Activated CD8-positive, alpha-beta memory T cell treated with anti-CD3 and anti-CD28 coated beads, Interleukin-2, amount 50 U/mL, for 1 hour (primary cell): ENCODE data around the gene REXO5.
"Not testable (repeated sequence)": the region's sequence is repeated elsewhere in the genome, so short reads cannot be mapped to it uniquely, and the experiment has no call there.

Source experiments
- DNase-seq: peaks from one replicate; pipeline ENCODE4 v3.0.0-alpha.2; 2020; ENCODE audit errors: extremely low read depth

Gene REXO5, protein sequence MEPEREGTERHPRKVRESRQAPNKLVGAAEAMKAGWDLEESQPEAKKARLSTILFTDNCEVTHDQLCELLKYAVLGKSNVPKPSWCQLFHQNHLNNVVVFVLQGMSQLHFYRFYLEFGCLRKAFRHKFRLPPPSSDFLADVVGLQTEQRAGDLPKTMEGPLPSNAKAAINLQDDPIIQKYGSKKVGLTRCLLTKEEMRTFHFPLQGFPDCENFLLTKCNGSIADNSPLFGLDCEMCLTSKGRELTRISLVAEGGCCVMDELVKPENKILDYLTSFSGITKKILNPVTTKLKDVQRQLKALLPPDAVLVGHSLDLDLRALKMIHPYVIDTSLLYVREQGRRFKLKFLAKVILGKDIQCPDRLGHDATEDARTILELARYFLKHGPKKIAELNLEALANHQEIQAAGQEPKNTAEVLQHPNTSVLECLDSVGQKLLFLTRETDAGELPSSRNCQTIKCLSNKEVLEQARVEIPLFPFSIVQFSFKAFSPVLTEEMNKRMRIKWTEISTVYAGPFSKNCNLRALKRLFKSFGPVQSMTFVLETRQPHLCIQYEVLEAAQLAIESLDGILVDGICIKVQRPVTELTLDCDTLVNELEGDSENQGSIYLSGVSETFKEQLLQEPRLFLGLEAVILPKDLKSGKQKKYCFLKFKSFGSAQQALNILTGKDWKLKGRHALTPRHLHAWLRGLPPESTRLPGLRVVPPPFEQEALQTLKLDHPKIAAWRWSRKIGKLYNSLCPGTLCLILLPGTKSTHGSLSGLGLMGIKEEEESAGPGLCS

DNA sequence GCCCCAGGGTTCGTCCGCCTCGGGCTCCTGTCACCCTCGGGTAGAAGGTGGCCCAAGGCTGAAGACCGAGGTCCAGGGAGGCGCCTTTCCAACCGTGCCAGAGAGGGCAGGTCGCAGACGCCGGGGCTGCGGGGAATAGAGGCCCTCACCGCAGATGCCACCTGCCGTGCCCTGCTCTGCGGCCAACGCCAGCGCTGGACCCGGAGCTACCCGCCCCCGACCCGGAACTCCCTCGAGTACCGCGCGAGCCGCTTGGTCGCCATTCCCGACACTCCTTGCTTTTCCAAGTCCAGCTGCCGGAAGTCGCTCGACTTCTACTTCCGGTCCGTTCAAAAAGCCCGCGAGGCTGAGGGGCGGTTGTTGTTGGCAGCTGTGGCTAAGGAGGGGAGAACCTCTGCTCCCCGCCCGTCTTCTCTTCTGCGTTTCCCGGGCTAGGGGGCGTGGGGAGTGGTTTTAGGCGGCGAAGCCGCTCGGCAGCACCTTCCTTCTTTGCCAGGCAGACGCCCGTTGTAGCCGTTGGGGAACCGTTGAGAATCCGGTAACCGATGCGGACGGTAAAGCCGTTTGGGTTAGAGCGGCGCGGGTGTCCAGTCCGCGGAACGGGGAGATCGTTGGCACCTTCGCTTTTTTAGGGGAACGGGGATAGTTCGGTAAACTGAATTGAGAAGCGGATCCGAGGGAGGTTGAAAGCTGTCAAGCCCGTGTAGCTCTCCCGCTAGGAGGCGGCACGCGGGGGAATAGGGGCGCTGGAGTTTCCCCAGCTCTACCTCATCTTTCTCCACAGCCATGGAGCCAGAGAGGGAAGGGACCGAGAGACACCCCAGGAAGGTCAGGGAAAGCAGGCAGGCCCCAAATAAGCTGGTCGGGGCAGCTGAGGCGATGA lies at the start of gene REXO5, which contains the start of gene ERI2:
TSS of gene REXO5 (plus strand) at position 360 of the 883 bp plus-strand sequence. CDS start at position 787, 427 bp downstream.
TSS of gene ERI2 (minus strand) at position 305 of the 883 bp plus-strand sequence. CDS start at position 263, 42 bp downstream.
- DNase-seq, result peak; percentile 35

DNA sequence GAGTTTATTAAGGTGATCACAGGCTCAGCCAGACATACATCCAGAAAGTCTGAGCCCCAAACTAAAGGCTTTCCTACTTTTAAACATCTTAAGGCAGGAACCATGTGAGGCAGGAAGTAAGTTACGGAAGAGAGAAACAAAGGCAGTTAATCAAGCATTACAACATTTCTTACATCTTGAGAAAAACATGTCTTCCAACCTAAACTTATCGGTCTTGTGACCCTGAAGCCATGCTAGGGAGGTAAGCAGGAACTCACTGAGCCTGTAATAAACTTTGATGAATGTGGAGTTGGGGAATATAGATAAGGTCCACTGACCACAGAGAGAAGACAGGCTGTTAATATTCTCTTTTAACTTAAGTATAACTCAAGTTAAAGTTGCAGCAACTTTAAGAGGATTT lies 46.0 kb upstream of the REXO5 start:
- no peak for DNase-seq

- no peak for DNase-seq
These were observed 45.2 kb upstream of the REXO5 start for GRCh38 chr16:20761175-20761574.

DNA sequence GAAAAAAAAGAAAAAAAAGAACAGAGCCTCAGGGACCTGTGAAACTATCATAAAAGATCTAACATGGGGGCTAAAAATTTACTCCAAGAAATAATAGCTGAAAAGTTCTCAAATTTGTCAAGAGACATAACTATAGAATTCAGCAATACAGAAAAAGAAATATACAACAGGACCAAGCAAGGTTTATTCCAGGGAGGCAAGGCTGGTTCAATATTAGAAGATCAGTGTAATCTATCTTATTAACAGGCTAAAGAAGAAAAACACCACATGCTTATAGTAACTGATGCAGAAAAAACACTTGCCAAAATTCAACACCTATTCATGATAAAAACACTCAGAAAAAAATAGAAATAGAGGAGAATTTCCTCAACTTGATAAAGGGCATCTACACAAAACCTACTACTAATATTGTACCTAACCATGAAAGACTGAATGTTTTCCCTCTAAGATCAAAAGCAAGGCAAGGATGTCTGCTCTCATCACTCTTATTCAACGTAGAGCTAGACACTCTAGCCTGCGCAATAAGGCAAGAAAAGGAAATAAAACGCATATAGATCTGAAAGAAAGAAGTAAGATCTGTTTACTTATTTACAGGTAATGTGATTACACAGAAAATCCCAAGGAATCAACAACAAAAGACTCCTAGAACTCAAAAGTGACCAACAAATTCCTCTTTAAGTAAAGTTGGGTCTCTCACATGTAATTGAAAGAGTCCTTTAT lies 43.8 kb upstream of the REXO5 start:
- DNase-seq, result no peak

DNA sequence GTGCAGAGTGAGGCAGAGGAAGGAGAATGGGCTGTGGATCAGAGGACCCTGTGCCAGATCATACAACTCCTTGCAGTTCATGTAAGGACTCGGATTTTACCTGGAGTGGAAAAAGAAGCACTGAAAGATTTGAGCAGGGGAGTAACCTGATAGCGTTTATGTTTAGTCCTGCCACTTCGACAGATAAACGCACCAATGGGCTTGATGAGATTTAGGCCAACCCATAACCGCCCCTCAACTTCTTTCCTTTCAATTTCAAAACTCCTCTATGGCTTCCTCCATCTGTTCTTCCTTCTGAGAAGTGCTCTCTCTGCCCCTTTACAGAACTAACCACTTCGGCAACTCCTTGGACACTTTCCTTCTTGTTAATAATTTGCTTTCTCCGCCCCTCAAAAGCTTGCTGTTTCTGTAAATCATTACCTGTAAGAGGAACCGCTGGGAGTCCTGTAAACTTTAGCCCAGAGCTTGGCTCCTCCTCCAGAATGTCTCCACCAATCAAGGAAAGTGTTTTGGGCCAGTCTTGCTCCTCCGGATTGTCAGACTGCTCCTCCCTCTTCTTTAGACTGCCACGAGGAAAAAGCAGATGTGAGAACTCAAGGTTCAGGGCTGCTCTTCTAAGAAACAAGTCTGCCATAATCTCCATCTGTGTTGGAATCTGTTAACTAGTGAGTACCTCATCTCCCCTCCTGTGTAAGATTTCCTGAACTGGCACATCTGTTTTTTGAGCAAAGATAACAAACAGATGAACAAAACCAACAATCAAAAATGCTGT lies 42.7 kb upstream of the REXO5 start, which contains the start of gene ACSM3:
TSS of gene ACSM3 (plus strand) at position 554 of the 772 bp plus-strand sequence. CDS start 6,021 bp downstream, outside the sequence.
- DNase-seq, result peak; percentile 11

- not testable (repeated sequence) for DNase-seq
These were observed 41.9 kb upstream of the REXO5 start for GRCh38 chr16:20764448-20764847.

DNA sequence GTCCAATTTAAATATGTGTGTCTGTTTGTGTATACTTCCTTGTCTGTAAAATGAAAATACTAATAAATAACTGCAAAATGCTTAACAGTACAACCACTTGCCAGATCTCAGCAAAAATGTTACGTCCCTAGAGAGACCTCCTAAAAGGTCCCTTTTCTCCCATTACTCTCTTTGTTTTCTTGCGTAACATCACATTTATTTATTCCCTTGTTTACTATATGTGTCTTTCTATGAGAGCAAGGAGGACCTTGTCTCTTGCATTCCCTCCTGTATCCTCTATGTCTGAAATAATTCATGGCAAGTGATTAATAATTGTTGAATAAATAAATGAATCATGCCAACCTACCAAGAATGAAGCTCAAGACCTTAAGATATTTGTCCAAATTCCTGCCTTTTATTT lies 40.6 kb upstream of the REXO5 start:
- DNase-seq, result no peak

DNA sequence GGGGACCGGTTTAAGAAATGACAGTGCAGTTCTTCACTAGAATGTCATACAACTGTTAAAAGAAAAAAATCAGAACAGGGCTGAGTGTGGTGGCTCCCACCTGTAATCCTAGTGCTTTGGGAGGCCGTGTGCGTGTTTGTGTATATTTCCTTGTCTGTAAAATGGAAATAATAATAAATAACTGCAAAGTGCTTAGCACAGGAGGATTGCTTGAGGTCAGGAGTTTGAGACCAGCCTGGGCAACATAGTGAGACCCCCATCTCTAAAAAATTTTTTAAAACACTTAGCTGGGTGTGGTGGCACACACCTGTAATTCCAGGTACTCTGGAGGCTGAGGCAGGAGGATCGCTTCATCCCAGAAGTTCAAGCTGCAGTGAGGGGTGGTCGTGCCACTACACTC lies 40.0 kb upstream of the REXO5 start:
- DNase-seq, result no peak

DNA sequence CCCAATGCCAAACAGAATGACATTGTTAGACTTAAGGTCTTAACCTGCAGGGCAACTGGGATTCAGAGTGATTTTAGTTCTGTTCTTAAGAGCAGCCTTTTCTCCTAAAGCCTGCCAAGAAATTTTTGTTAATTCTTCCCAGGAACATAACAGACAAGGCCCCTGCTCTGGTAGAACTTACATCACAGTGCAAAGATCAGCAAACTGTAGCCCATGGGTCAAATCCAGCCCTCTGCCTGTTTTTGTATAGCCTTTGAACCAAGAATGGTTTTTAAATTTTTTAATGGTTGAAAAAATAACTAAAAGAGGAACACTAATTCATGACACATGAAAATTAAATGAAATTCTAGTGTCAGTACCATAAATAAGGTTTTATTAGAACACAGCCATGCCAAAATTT lies 38.8 kb upstream of the REXO5 start:
- DNase-seq, result no peak

GRCh38 chr16:20768121-20768520 lies 38.2 kb upstream of the REXO5 start:
- DNase-seq, result no peak

- DNase-seq, result no peak
These were observed 37.5 kb upstream of the REXO5 start for GRCh38 chr16:20768818-20769217.

DNA sequence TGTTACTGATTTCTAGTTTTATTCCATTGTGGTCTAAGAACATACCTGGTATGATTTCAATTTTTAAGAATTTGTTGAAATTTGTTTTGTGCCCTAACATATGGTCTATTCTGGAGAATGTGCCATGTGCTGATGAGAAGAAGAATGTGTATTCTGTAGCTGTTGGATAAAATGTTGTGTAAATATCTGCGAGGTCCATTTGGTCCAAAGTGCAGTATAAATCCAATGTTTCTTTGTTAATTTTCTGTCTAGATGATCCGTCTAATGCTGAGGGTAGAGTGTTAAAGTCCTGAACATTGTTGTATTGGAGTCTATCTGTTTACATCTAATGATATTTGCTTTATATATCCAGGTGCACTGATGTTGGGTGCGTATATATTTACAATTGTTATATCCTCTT lies 32.6 kb upstream of the REXO5 start:
- DNase-seq, result no peak

DNA sequence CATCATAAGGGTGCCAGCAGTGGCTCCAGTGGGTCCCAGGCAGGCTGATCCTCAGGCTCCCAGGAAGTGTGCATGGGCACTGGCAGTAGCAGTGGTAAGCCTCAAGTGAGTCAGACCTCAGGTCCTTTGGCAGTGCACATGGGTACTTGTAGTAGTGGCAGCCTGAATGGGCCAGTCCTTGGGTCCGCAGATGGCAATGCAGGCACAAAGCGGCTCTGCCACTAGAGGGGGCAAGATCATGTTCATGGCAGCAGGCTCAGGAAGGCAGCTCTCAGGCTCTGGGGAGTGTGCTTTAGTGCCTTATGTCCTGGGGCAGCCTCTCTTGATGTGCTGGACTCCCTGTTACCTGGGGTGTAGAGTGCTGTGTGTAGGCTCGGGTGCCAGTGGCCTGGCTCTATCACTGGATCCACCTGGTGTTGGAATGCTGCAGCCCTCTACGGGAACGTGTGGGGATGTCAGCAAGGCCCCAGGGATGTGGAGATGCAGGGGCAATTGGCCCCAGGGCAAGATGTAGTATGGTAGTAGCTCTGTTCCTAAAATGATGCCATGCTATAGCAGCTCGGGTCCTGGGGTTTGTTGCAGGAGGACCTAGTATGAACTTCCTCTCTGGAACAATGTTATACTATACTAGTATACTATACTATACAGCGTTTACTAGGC lies 31.5 kb upstream of the REXO5 start:
- no peak for DNase-seq

GRCh38 chr16:20781697-20782096 lies 24.6 kb upstream of the REXO5 start:
- DNase-seq, result no peak

DNA sequence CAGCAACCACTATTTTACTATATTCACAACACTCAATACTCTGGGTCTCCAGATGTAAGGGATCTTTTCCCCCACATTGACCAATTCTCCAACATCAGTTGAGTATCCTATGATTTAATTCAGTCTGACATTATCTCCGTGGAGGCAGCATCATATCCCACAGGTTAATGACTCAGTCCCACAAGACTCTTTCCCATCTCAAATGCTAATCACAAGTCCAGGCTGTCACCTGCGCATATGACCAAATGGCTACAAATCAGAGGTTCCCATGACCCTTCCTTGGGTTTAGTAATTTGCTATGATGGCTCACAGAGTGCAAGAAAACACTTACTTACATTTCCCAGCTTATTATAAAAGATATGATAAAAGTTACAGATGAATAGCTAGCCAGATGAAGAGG lies 23.9 kb upstream of the REXO5 start:
- DNase-seq, result no peak

DNA sequence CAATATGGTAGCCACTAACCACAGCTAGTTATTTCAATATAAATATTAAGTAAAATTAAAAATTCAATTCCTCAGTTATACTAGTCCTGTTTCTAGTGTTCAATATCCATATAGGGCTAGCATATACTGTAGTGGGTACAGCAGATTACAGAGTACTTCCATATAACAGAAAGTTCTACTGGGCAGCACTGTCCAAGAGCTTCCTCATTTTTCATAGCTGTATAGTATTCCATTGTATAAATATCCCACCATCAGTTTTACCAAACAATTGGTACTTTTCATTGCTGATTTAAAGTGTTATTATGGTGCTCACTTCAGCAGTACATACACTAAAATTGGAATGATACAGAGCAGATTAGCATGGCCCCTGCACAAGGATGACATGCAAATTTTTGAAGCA lies 22.1 kb upstream of the REXO5 start:
- no peak for DNase-seq

DNA sequence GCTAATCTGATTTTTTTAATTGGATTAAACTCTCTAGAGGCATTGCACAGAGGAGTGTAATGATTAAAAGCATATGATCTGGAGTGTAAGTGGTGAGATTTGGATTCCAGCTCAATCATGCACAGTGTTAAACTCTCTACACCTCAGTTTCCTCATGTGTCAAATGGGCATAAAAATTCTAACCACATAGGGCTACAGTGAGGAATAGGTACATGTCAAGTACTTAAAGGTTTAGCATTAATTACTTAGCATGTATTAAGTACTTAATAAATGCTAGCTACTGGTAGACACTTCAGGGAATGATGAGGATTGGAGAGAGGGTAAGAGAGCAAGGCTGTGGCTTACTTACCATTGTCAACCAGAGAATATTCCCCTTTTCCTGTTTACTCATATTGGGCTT lies 17.2 kb upstream of the REXO5 start:
- no peak for DNase-seq

GRCh38 chr16:20791923-20792612 lies 14.3 kb upstream of the REXO5 start:
- DNase-seq, result no peak

GRCh38 chr16:20798364-20798763 lies 8.0 kb upstream of the REXO5 start:
- DNase-seq, result no peak
